IMR-90 (cell line): ENCODE measurements around the gene PHLDB1. TPM values are rescaled to one million over a fixed set of nuclear protein-coding genes. Genes with fewer than 3 reads are reported as not detected.

Experiments used
- BHLHE40 ChIP-seq: fragments of 150-350 bp; IDR thresholded peaks from 2 replicates; pipeline ENCODE4 v1.6.1; 2016; ENCODE audit warnings: mild to moderate bottlenecking, low read depth, low read length
- CHD1 ChIP-seq: IDR thresholded peaks from 2 replicates; pipeline ENCODE4 v1.6.1; 2012; ENCODE audit warnings: low read depth, low read length, improper control_type of control experiment
- MXI1 ChIP-seq: IDR thresholded peaks from 2 replicates; pipeline ENCODE4 v1.6.1; 2012; ENCODE audit warnings: low read depth, mild to moderate bottlenecking, low read length, moderate library complexity, borderline replicate concordance
- SMC3 ChIP-seq: fragments of 150-350 bp; IDR thresholded peaks from 2 replicates; pipeline ENCODE4 v1.6.1; 2016; ENCODE audit warnings: low read depth, mild to moderate bottlenecking, antibody characterized with exemption, low read length, moderate library complexity
- polyA plus RNA-seq, 3 experiments: library from polyadenylated mRNA; depleted of rRNA; stranded (reverse); fragments of >200 nt; gene quantifications; 2 replicates each; pipeline ENCODE4 v1.2.3, GENCODE V29; 2012; ENCODE audit warnings: low replicate concordance in 1 of 3
- total RNA-seq: library from RNA; depleted of rRNA; stranded (reverse); fragments of >200 nt; gene quantifications from 2 replicates; pipeline ENCODE4 v1.2.3, GENCODE V29; 2012
- TF ChIP-seq, protein P1 (sequence below): conservative IDR thresholded peaks from 2 replicates; pipeline ENCODE4 v1.5.1; 2012; ENCODE audit warnings: mild to moderate bottlenecking, low read depth, low read length, improper control_type of control experiment

Gene PHLDB1
- total and polyA plus RNA-seq, 2 of the 4 experiments (the other 2 are of a cell fraction), result 40.0 to 90.4 TPM

DNA sequence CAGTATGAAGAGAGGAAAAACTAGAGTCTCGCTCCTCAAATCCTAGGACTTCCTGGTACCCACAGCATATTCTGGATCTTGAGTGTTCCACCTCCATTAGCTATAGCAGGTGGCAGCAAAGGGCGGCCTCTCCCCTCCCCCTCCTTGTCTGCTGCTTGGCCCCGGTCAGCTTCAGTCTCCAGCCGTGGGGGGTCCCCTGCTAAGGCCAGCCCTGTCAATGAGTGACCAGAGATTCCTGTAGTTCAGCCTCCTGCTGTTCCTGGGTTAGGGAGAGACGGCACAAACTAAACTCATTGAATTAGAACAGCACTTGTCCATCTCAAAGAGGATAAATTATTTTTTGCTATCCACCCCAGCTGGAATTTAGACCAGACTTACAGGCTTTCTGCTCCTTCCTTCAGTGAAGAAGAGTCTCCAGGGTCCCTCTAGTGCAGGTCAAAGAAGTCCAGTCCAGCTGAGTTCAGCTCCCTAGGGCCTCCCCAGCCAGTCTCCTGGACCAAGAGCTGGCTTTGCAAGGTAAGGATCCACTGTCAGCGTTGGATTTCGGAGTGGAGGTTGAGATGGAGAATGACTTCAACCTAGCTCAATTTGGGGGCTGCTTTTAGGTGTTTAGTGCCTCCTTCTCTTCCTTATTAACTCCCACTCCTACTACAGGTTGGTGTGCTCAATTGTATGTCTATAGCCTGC is 1.1 kb upstream of the PHLDB1 start (continued):
- TF ChIP-seq MXI1 (no peak), SMC3 (no peak), BHLHE40 (no peak), CHD1 (no peak)
- TF ChIP-seq, protein P1, sequence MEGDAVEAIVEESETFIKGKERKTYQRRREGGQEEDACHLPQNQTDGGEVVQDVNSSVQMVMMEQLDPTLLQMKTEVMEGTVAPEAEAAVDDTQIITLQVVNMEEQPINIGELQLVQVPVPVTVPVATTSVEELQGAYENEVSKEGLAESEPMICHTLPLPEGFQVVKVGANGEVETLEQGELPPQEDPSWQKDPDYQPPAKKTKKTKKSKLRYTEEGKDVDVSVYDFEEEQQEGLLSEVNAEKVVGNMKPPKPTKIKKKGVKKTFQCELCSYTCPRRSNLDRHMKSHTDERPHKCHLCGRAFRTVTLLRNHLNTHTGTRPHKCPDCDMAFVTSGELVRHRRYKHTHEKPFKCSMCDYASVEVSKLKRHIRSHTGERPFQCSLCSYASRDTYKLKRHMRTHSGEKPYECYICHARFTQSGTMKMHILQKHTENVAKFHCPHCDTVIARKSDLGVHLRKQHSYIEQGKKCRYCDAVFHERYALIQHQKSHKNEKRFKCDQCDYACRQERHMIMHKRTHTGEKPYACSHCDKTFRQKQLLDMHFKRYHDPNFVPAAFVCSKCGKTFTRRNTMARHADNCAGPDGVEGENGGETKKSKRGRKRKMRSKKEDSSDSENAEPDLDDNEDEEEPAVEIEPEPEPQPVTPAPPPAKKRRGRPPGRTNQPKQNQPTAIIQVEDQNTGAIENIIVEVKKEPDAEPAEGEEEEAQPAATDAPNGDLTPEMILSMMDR, result no peak
